ENCODE measurements around the gene CACNA1F. TPM values are rescaled to one million over a fixed set of nuclear protein-coding genes. Genes with fewer than 3 reads are reported as not detected.

CACNA1F gene
- total RNA-seq, 1 experiment from 2014 or later, result not detected

DNA sequence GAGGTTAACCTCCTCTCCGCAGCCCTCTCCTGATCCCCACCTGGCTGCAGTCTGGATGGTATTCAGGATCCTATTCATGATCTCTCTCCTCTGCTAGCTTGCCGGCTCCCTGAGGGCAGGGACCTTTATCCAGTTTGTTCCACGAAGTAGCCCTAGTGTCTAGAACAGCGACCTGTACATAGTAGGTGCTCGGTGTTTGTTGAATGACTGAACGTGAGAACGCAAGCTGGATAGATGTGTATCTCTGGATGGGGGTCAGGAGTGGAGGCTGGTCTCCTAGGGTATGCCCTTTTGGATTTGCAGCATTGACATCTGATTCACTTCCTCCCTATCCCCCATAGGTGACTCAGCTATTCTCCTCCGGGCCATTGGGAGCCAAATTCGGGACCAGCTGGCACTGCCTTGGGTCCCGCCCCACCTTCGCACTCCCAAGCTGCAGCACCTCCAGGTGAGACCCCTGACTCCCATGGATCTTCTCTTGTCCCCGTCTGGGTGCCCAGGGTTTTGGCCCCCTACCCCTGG, 9.5 kb upstream of the CACNA1F start:
- Histone ChIP-seq H3K79me2 (ENCODE audit: low read depth) (no peaks in the 10 kb centered on the region), H3K4me2 (no peak overlapping the region), H3K9me3 (ENCODE audit: insufficient read depth, low read depth) (no peaks in the 10 kb centered on the region), H3K27me3 (ENCODE audit: insufficient read depth, low read depth) (no peaks in the 10 kb centered on the region), H4K20me1 (ENCODE audit: insufficient read depth) (no peaks in the 10 kb centered on the region), H3K27ac (no peak overlapping the region), H3K4me3 (no peak overlapping the region), H3F3A (ENCODE audit: insufficient read depth, low read depth) (no peaks in the 10 kb centered on the region), H3K4me1 (replicated peaks; ENCODE audit: insufficient read depth) (no peaks in the 10 kb centered on the region), H3K36me3 (ENCODE audit: low read depth) (no peaks in the 10 kb centered on the region), H2AFZ (no peak overlapping the region), H3K9me2 (ENCODE audit: insufficient read depth) (no peaks in the 10 kb centered on the region)
- BruUV-seq (replicated peaks), result no TSS peak
- DNase-seq, result no peak
- intact Hi-C loops (cut with micrococcal nuclease; ENCODE audit: unreplicated experiment), result no loop called here
- ChIA-PET POLR2A (ENCODE audit: unreplicated experiment) (no interaction called here), CTCF (no interaction called here)
- TF ChIP-seq, protein P1, sequence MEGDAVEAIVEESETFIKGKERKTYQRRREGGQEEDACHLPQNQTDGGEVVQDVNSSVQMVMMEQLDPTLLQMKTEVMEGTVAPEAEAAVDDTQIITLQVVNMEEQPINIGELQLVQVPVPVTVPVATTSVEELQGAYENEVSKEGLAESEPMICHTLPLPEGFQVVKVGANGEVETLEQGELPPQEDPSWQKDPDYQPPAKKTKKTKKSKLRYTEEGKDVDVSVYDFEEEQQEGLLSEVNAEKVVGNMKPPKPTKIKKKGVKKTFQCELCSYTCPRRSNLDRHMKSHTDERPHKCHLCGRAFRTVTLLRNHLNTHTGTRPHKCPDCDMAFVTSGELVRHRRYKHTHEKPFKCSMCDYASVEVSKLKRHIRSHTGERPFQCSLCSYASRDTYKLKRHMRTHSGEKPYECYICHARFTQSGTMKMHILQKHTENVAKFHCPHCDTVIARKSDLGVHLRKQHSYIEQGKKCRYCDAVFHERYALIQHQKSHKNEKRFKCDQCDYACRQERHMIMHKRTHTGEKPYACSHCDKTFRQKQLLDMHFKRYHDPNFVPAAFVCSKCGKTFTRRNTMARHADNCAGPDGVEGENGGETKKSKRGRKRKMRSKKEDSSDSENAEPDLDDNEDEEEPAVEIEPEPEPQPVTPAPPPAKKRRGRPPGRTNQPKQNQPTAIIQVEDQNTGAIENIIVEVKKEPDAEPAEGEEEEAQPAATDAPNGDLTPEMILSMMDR (conservative IDR thresholded peaks at IDR 0.05), result no peak
- no peak for TF ChIP-seq EZH2 (IDR thresholded peaks at IDR 0.05; ENCODE audit: low read depth)

DNA sequence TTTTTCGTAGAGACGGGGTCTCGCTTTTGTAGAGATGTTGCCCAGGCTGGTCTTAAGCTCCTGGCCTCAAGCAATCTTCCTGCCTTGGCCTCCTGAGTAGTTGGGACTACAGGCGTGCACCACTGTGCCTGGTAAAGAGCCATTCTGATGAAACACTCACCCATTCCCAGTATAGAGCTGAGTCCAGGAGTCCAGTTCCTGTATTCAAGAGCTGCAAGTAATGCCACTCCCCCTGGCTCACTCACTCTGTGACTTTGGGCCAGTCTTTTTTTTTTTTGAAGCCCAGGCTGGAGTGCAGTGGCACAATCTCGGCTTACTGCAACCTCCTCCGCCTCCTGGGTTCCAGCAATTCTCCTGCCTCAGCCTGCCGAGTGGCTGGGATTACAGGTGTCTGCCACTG, 5.6 kb upstream of the CACNA1F start:
- Histone ChIP-seq H4K20me1 (ENCODE audit: insufficient read depth) (no peaks in the 10 kb centered on the region), H3K27ac (no peak overlapping the region)

DNA sequence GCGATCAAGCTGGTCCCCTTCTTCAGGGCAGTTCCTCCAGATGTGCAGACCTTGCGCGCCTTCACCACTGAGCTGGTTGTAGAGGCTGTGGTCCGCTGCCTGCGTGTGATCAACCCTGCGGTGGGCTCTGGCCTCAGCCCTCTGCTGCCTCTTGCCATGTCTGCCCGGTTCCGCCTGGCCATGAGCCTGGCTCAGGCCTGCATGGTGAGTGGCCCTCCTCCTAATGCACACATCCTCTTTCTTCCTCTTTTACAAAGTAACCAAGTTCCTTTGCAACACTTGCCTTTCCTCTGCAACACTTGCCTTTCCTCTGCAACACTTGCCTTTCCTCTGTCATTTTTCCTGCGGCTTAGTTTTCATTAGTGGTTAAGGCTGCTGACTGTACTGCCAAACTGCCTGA, 3.9 kb upstream of the CACNA1F start:
- ChIA-PET CTCF (no interaction called here), POLR2A (ENCODE audit: unreplicated experiment) (no interaction called here)
- H4K20me1 ChIP-seq (ENCODE audit: insufficient read depth), result no peaks in the 10 kb centered on the region
- H3K9me2 ChIP-seq (ENCODE audit: insufficient read depth), result no peaks in the 10 kb centered on the region
- no peaks in the 10 kb centered on the region for H3K4me1 ChIP-seq (replicated peaks; ENCODE audit: insufficient read depth)
- no peak for TF ChIP-seq EZH2 (IDR thresholded peaks at IDR 0.05; ENCODE audit: low read depth)
- TF ChIP-seq, protein P1 (conservative IDR thresholded peaks at IDR 0.05), result no peak
- H3K27me3 ChIP-seq (ENCODE audit: insufficient read depth, low read depth), result no peaks in the 10 kb centered on the region
- no peaks in the 10 kb centered on the region for H3K9me3 ChIP-seq (ENCODE audit: insufficient read depth, low read depth)
- intact Hi-C loops (cut with micrococcal nuclease; ENCODE audit: unreplicated experiment), result no loop called here
- H3F3A ChIP-seq (ENCODE audit: insufficient read depth, low read depth), result no peaks in the 10 kb centered on the region
- H3K36me3 ChIP-seq (ENCODE audit: low read depth), result no peaks in the 10 kb centered on the region
- no peaks in the 10 kb centered on the region for H3K79me2 ChIP-seq (ENCODE audit: low read depth)
- no peak overlapping the region for H3K4me2 ChIP-seq
- no TSS peak for BruUV-seq (replicated peaks)
- H2AFZ ChIP-seq, result no peak overlapping the region
- no peak overlapping the region for H3K4me3 ChIP-seq
- H3K27ac ChIP-seq, result no peak overlapping the region
- no peak for DNase-seq

More for the DNA sequence above, 5.6 kb upstream of the CACNA1F start:
- no peak for DNase-seq
- no peaks in the 10 kb centered on the region for H3K9me2 ChIP-seq (ENCODE audit: insufficient read depth)
- BruUV-seq (replicated peaks), result no TSS peak
- H3K9me3 ChIP-seq (ENCODE audit: insufficient read depth, low read depth), result no peaks in the 10 kb centered on the region
- intact Hi-C loops (cut with micrococcal nuclease; ENCODE audit: unreplicated experiment), result no loop called here
- H3K79me2 ChIP-seq (ENCODE audit: low read depth), result no peaks in the 10 kb centered on the region
- no peak overlapping the region for H3K4me2 ChIP-seq
- TF ChIP-seq EZH2 (IDR thresholded peaks at IDR 0.05; ENCODE audit: low read depth), result no peak
- TF ChIP-seq, protein P1 (conservative IDR thresholded peaks at IDR 0.05), result no peak
- POLR2A ChIA-PET (ENCODE audit: unreplicated experiment), result no interaction called here
- no peaks in the 10 kb centered on the region for H3K36me3 ChIP-seq (ENCODE audit: low read depth)
- H2AFZ ChIP-seq, result no peak overlapping the region
- CTCF ChIA-PET, result no interaction called here
- H3K27me3 ChIP-seq (ENCODE audit: insufficient read depth, low read depth), result no peaks in the 10 kb centered on the region
- no peak overlapping the region for H3K4me3 ChIP-seq
- H3F3A ChIP-seq (ENCODE audit: insufficient read depth, low read depth), result no peaks in the 10 kb centered on the region
- no peaks in the 10 kb centered on the region for H3K4me1 ChIP-seq (replicated peaks; ENCODE audit: insufficient read depth)
